Measurements from ENCODE around the gene FBLN1. TPM values are rescaled to one million over a fixed set of nuclear protein-coding genes. Genes with fewer than 3 reads are reported as not detected.

Gene FBLN1
- total and polyA plus RNA-seq, 2 donors = 9.3 to 36.3 TPM

DNA sequence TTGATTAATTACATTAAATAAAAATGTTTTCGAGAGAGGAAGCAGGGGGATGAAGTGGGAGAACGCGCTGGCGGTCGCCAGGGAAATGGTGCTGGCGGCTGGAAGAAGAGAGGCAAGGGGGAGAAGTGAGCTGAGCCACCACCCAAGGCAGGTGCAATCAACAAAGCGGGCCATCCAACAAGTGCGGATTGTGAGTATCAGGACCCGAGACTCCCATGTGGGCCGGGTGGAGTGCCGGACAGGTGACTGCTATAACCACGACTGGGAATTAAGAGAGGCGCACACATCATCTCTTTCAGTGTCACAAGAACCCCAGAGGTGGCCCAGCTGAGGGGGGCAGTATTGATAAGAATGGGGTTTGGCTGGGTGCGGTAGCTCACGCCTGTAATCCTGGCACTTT, 127.8 kb downstream of the FBLN1 start:
- 97% methylated on average over 15 of the region's 15 CpGs for WGBS
- Histone ChIP-seq H3K4me3 (ENCODE audit: low read length in 2 of 2) (no peak overlapping the region), H3K4me1 (ENCODE audit: control insufficient read depth in 2 of 2, insufficient read depth in 2 of 2, low read length in 2 of 2) (no peaks in the 10 kb centered on the region), H3K36me3 (ENCODE audit: control insufficient read depth in 2 of 2, insufficient read depth in 2 of 2, low read length in 1 of 2) (no peaks in the 10 kb centered on the region), H3K27ac (ENCODE audit: low read depth in 1 of 2, low read length in 1 of 2) (no peak overlapping the region), H3K27me3 (ENCODE audit: control insufficient read depth in 2 of 2, insufficient read depth in 1 of 2, low read length in 1 of 2) (peaks cover 0 to 43% of the 10 kb centered on the region in 2 donors), H3K9me3 (ENCODE audit: control insufficient read depth in 2 of 2, insufficient read depth in 1 of 2, low read length in 1 of 2) (no peaks in the 10 kb centered on the region)
- no peak for DNase-seq (ENCODE audit: low read depth in 6 of 9, low spot score in 9 of 9)

DNA sequence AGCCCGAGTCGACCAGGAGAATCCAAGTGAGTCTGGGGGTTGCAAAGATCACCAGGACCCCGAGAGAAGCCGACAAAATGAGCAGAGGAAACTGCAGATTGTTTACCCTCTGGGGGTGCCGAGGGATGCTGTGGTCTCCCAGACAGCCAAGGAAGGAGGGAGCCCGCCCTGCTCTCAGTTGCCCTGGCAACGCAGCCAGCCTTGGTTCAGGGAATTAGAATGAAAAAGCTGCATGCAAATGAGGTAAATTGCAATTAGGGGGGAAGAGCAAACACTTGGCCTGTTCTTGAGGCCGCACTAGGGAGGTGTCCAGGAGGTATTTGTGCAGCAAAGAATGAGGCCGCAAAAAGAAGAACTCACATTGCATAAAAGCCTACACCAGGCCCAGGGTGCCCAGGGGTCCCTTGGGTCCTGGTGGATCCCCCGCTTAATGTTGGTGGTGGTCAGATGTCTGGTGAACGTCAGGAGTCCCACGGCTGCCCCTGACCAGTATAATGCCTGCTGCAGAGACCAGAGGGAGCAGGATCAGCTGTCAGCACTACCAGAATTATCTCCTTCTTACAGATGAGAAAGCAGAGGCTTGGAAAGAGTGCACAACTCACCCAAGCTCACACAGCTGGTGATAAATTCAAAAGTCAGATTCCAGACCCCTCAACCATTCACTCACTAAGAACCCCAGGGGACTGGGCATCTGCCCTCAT, 128.6 kb downstream of the FBLN1 start:
- H3K27ac ChIP-seq (ENCODE audit: low read depth in 1 of 2, low read length in 1 of 2) = no peak overlapping the region
- no peaks in the 10 kb centered on the region for H3K36me3 ChIP-seq (ENCODE audit: control insufficient read depth in 2 of 2, insufficient read depth in 2 of 2, low read length in 1 of 2)
- no peak for DNase-seq (ENCODE audit: low read depth in 6 of 9, low spot score in 9 of 9)
- H3K27me3 ChIP-seq (ENCODE audit: control insufficient read depth in 2 of 2, insufficient read depth in 1 of 2, low read length in 1 of 2) = peaks cover 0 to 43% of the 10 kb centered on the region in 2 donors
- H3K9me3 ChIP-seq (ENCODE audit: control insufficient read depth in 2 of 2, insufficient read depth in 1 of 2, low read length in 1 of 2) = no peaks in the 10 kb centered on the region
- no peak overlapping the region for H3K4me3 ChIP-seq (ENCODE audit: low read length in 2 of 2)
- 59% methylated on average over 12 of the region's 12 CpGs for WGBS
- H3K4me1 ChIP-seq (ENCODE audit: control insufficient read depth in 2 of 2, insufficient read depth in 2 of 2, low read length in 2 of 2) = no peaks in the 10 kb centered on the region

DNA sequence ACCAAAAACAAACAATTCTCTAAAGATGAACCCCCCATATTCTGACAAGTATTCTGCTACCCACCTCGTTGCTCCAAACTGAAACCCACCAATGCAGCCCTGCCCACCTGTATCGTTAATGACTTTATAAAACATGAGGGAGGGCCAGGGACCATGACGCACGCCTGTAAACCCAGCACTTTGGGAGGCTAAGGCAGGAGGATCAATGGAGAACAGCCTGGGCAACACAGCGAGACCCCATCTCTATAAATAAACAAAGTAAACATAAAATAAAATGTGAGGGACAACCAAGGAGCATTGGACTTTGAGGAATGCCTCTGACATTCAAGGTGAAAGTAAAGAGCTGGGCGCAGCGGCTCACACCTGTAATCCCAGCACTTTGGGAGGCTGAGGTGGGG, 129.2 kb downstream of the FBLN1 start:
- no peak for DNase-seq (ENCODE audit: low read depth in 6 of 9, low spot score in 9 of 9)
- peaks cover 0 to 43% of the 10 kb centered on the region in 2 donors for H3K27me3 ChIP-seq (ENCODE audit: control insufficient read depth in 2 of 2, insufficient read depth in 1 of 2, low read length in 1 of 2)

DNA sequence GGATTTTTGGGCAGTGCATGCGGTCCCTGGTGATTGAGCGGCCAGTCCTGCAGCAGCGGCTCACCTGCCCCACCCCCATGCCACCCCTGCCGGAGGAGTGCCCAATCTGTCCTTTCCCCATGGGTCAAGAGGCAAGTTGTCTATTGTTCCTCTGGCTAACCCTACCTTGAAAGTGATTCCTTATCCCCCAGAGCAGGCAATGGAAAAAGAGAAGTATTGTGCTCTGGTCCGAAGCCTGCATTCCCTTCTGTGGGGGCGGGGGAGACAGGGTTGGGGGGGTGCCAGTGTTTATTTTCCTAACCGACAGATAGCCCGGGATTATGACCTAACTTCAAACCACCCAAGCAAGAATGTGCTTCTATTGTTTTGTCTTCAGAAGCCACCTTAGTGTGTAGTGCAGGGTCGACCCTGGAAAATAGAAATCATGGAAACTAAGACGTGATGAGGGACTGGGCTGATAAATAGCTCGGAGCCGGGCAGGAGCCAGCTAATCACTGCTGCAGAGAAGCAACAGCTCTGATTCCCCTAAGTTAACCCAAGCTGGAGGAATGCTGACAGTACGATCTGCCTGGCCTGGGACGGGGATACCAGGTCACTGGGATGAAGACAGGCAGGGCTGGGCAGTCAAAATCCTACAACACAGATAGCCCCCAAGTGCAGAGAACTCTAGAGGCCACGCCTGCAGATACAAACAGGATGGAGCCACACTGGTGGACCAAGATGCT, 130.3 kb downstream of the FBLN1 start:
- Histone ChIP-seq H3K27me3 (ENCODE audit: control insufficient read depth in 2 of 2, insufficient read depth in 1 of 2, low read length in 1 of 2) (peaks cover 0 to 43% of the 10 kb centered on the region in 2 donors), H3K27ac (ENCODE audit: low read depth in 1 of 2, low read length in 1 of 2) (no peak overlapping the region), H3K4me3 (ENCODE audit: low read length in 2 of 2) (no peak overlapping the region), H3K36me3 (ENCODE audit: control insufficient read depth in 2 of 2, insufficient read depth in 2 of 2, low read length in 1 of 2) (no peaks in the 10 kb centered on the region), H3K9me3 (ENCODE audit: control insufficient read depth in 2 of 2, insufficient read depth in 1 of 2, low read length in 1 of 2) (no peaks in the 10 kb centered on the region), H3K4me1 (ENCODE audit: control insufficient read depth in 2 of 2, insufficient read depth in 2 of 2, low read length in 2 of 2) (no peaks in the 10 kb centered on the region)
- 41% methylated on average over 15 of the region's 15 CpGs for WGBS
- DNase-seq (ENCODE audit: low read depth in 6 of 9, low spot score in 9 of 9) = no peak

More for the DNA sequence above, 129.2 kb downstream of the FBLN1 start:
- 93% methylated on average over 7 of the region's 7 CpGs for WGBS
- H3K9me3 ChIP-seq (ENCODE audit: control insufficient read depth in 2 of 2, insufficient read depth in 1 of 2, low read length in 1 of 2) = no peaks in the 10 kb centered on the region
- no peak overlapping the region for H3K4me3 ChIP-seq (ENCODE audit: low read length in 2 of 2)
- no peaks in the 10 kb centered on the region for H3K36me3 ChIP-seq (ENCODE audit: control insufficient read depth in 2 of 2, insufficient read depth in 2 of 2, low read length in 1 of 2)
- H3K4me1 ChIP-seq (ENCODE audit: control insufficient read depth in 2 of 2, insufficient read depth in 2 of 2, low read length in 2 of 2) = no peaks in the 10 kb centered on the region
- H3K27ac ChIP-seq (ENCODE audit: low read depth in 1 of 2, low read length in 1 of 2) = no peak overlapping the region

DNA sequence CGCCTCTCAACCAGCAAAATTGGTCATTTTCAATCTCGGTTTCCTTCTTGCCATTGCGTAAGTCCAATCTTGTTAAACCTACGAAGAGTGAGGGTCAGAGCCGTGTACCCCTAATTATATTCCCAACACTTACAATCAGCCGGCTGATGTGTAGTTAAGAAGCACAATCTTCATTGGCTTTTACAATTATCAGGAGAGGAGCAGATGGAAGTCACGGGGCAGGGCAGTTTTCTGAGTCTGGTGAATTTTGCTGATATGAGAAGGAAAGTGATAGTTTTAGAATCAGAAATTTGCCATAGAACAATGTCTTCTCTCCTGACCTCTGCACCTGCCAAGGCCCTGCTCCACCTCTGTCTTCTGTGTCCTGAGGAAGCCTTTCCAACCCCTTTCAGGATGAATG, 134.0 kb downstream of the FBLN1 start:
- Histone ChIP-seq H3K9me3 (ENCODE audit: control insufficient read depth in 2 of 2, insufficient read depth in 1 of 2, low read length in 1 of 2) (no peaks in the 10 kb centered on the region), H3K27me3 (ENCODE audit: control insufficient read depth in 2 of 2, insufficient read depth in 1 of 2, low read length in 1 of 2) (peaks cover 0 to 42% of the 10 kb centered on the region in 2 donors), H3K27ac (ENCODE audit: low read depth in 1 of 2, low read length in 1 of 2) (no peak overlapping the region), H3K4me1 (ENCODE audit: control insufficient read depth in 2 of 2, insufficient read depth in 2 of 2, low read length in 2 of 2) (peaks cover 0 to 12% of the 10 kb centered on the region in 2 donors), H3K36me3 (ENCODE audit: control insufficient read depth in 2 of 2, insufficient read depth in 2 of 2, low read length in 1 of 2) (no peaks in the 10 kb centered on the region), H3K4me3 (ENCODE audit: low read length in 2 of 2) (no peak overlapping the region)
- WGBS = 97% methylated on average over 7 of the region's 7 CpGs
- DNase-seq (ENCODE audit: low read depth in 6 of 9, low spot score in 9 of 9) = no peak

DNA sequence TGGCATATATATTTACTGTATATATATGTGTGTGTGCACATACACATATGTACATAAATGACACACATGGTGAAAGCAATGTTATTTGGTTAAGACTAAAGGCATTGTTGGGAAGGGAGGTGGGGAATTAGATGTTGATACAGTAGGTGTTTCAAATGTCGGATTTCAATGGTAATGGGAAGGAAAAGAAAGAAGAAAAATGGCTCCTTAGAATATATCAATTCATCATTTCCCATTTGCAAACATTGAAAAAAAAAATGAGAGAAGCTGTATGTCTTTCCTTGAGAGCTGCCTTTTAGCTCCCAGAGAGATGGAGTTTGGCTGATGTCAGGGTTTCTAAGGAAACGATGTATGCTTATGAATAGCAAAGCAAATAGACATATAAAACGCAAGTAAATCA, 135.5 kb downstream of the FBLN1 start:
- Histone ChIP-seq H3K27me3 (ENCODE audit: control insufficient read depth in 2 of 2, insufficient read depth in 1 of 2, low read length in 1 of 2) (peaks cover 0 to 27% of the 10 kb centered on the region in 2 donors), H3K27ac (ENCODE audit: low read depth in 1 of 2, low read length in 1 of 2) (no peak overlapping the region), H3K36me3 (ENCODE audit: control insufficient read depth in 2 of 2, insufficient read depth in 2 of 2, low read length in 1 of 2) (no peaks in the 10 kb centered on the region), H3K4me1 (ENCODE audit: control insufficient read depth in 2 of 2, insufficient read depth in 2 of 2, low read length in 2 of 2) (peaks cover 0 to 12% of the 10 kb centered on the region in 2 donors), H3K9me3 (ENCODE audit: control insufficient read depth in 2 of 2, insufficient read depth in 1 of 2, low read length in 1 of 2) (no peaks in the 10 kb centered on the region), H3K4me3 (ENCODE audit: low read length in 2 of 2) (no peak overlapping the region)
- DNase-seq (ENCODE audit: low read depth in 6 of 9, low spot score in 9 of 9) = no peak
- WGBS = 96% methylated on average over 3 of the region's 3 CpGs

DNA sequence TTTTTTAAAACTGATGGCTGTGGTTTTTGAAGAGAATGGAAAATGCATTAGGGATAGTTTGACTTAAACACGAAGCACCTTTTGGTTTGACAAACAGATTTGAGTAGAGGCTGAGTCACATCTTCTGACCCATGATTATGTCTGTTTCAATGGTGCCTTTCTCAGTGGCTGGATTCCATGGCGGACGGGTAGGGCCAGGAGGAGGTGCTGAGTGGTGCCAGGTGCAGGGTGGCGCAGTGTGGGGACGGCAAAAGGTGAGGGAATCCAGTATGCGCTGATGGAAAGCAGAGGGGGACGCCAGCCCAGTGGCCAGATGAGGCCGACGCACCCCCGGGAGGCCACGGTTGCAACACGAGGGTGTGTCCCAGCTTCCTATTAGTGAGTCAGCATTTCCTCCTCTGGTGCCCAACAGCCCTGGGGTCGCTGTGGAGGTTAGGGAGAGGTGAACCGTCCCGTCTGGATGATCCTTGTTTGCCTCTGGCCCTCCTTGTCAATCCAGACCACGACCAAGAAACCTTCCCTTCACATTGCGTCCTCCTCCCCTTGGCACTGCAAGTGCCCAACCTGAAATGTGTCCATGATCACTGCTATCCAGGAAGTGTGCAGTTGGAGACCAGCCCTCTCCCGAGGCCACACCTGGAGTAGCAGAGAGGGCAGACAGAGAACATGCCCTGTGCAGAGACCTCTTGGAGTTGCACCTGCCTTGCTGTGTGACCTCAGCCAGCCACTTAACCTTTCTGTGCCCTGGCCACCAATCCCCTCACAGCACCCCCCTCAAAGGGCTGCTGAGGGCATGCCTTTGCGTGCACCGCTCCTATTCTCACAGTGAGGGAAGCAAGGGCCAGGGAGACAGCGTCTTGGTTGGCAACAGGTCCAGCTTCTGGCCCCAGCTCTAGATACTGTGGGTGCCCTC, 136.4 kb downstream of the FBLN1 start:
- Histone ChIP-seq H3K27me3 (ENCODE audit: control insufficient read depth in 2 of 2, insufficient read depth in 1 of 2, low read length in 1 of 2) (peaks cover 0 to 22% of the 10 kb centered on the region in 2 donors), H3K4me1 (ENCODE audit: control insufficient read depth in 2 of 2, insufficient read depth in 2 of 2, low read length in 2 of 2) (peaks cover 0 to 12% of the 10 kb centered on the region in 2 donors), H3K9me3 (ENCODE audit: control insufficient read depth in 2 of 2, insufficient read depth in 1 of 2, low read length in 1 of 2) (no peaks in the 10 kb centered on the region), H3K36me3 (ENCODE audit: control insufficient read depth in 2 of 2, insufficient read depth in 2 of 2, low read length in 1 of 2) (no peaks in the 10 kb centered on the region), H3K4me3 (ENCODE audit: low read length in 2 of 2) (no peak overlapping the region), H3K27ac (ENCODE audit: low read depth in 1 of 2, low read length in 1 of 2) (no peak overlapping the region)
- no peak for DNase-seq (ENCODE audit: low read depth in 6 of 9, low spot score in 9 of 9)
- WGBS = 46% methylated on average over 21 of the region's 21 CpGs

DNA sequence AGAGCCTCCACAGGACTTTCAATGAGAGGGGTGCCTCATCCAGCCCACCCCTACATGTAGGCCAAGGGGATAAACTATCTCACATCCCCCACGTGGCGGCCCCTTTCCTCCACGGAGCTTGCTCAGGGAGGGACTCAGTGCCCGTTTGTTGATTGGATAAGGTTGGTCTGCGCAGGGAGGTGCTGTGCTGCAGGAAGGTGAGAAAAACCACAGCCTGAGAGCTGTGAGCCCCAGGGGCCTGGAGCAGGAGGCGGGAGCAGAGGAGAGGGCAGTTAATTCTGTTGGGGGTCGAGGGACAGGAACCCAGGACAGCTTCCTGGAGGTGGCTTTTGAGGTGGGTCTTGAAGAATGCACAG, 137.0 kb downstream of the FBLN1 start:
- Histone ChIP-seq H3K9me3 (ENCODE audit: control insufficient read depth in 2 of 2, insufficient read depth in 1 of 2, low read length in 1 of 2) (no peaks in the 10 kb centered on the region), H3K27ac (ENCODE audit: low read depth in 1 of 2, low read length in 1 of 2) (no peak overlapping the region)
- no peak for DNase-seq (ENCODE audit: low read depth in 6 of 9, low spot score in 9 of 9)

More for the DNA sequence above, 137.0 kb downstream of the FBLN1 start:
- Histone ChIP-seq H3K4me3 (ENCODE audit: low read length in 2 of 2) (no peak overlapping the region), H3K27me3 (ENCODE audit: control insufficient read depth in 2 of 2, insufficient read depth in 1 of 2, low read length in 1 of 2) (peaks cover 0 to 23% of the 10 kb centered on the region in 2 donors), H3K36me3 (ENCODE audit: control insufficient read depth in 2 of 2, insufficient read depth in 2 of 2, low read length in 1 of 2) (no peaks in the 10 kb centered on the region), H3K4me1 (ENCODE audit: control insufficient read depth in 2 of 2, insufficient read depth in 2 of 2, low read length in 2 of 2) (peaks cover 0 to 12% of the 10 kb centered on the region in 2 donors)
- WGBS = 11% methylated on average over 7 of the region's 7 CpGs
